HG03521 (cell line): ENCODE data around the gene BEAN1.
A peak's percentile ranks its signal among the peaks of the same experiment; 100 is the strongest.
"Not testable (repeated sequence)": the region's sequence is repeated elsewhere in the genome, so short reads cannot be mapped to it uniquely, and the experiment has no call there.

Source experiments
- ATAC-seq: cut with Tn5 transposase; IDR thresholded peaks from one replicate; pipeline ENCODE4 v1.9.1; 2021; ENCODE audit warnings: mild to moderate bottlenecking, moderate library complexity; ENCODE audit not compliant: unreplicated experiment

BEAN1 gene

DNA sequence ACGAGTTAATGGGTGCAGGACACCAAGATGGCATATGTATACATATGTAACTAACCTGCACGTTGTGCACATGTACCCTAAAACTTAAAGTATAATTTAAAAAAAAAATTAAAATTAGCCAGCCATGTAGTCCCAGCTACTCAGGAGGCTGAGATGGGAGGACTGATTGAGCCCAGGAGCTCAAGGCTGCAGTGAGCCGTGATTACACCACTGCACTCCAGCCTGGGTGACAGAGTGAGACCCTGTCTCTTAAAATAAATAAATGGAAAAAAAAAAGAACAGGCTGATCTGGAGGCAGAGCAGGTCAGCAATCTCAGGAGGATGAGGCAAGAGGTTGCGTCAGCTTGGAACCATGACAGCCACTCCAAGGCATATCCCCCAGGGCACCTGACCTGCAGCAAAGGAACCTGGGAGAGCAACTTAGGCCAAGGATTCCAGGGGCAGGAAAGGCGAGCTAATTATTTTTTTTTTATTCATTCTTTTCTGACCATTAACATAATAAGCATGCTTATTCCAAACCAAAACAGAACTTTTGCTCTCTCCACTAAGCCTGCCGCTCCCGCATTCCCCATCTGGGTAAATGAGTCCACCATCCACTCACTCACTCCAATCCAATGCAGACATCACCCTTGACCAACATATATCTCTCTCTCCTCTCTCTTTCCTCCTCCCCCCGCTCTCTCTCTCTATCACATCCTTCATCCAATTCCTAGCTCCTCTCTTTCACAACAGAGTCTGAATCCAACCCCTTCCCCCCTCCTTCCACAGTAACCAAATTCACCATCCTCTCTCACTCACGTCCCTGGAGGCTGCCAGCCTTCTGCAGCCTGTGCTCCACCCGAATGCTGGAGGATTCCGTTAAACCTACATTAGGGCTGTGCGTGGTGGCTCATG, 75.2 kb downstream of the BEAN1 start:
- no peak for ATAC-seq

DNA sequence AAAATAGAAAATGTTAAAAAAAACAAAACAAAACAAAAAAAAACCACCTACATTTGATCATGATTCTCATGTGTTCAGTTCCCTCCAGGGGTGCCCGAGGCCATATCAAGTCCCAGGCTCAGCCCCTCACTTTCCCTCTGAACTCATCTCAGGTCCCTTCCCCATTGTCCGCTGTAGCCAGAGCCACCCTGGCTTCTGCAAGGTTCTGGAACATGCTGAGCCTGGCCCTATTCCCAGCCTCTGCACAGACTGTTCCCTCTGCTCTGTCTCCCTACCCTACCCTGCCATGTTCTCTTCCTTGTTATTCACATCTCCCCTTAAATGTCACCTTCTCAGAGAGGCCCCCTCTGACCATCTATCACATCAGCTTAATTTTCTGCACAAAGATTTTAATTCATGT, 75.9 kb downstream of the BEAN1 start:
- no peak for ATAC-seq

DNA sequence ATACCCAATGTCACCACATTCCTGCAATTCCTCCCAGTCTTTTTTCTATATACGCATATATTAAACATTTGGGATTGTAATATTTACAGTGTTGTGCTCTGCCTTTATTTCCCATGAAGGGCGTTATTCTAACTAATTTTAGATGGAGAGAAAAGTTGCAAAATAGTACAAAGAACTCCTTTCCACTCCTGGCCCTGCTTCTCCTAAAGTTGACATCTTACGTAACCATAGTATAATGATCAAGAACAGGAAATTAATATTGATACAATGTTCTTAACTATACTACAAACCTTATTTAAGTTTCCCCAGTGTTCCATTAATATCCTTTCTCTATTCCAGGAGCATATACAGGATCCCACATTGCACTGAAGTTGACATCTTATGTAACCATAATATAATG, 76.5 kb downstream of the BEAN1 start:
- ATAC-seq, result no peak

DNA sequence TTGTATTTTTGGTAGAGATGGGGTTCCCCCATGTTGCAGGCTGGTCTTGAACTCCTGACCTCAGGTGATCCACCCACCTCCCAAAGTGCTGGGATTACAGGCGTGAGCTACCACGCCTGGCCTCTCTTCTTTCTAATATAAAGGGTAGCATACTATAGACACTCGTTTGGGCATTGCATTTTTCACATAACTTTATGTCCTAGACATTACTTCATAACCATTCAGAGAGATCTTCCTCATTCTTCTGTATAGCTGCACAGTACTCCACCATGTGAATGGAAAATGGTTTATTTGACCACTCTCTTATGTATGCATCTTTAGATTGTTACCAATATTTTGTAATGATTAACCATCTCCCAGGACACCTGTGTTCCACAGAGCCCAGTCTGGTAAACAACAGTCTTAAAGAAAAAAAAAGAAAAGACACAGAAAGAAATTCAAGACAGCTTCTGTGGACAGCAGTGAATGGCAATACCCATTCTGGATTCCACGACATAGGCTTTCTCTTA, 80.7 kb downstream of the BEAN1 start:
- no peak for ATAC-seq

DNA sequence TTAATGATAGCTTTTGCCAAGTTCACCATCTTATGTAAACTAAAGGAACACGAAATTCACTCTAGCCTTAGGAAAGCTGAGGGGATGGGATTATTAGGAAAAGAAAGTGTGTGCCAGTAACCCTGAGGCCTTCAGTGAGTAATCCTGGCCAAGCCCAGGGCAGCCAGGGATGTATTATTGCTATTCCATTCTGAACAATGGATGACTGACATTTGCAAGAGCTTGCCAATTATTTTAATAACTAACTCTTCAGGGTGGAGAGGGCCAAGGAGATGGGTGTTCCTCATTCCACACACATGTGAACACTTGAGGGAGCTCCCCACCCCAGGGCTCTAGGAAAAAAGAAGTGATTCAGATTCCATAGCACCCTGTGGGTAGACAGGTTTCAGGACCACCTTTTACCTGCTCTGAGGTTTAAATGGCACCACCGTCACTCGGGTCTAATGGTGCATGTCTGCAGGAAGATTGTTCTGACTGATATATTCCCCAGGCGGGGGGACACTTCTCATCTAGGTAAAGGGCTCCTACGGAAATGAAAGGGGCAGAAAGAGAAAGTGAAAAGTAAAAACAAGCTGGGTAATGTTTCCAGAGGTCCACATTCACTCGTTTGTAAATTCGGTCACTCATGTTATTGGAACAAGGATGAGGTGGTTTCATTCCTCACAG, 81.3 kb downstream of the BEAN1 start:
- no peak for ATAC-seq

DNA sequence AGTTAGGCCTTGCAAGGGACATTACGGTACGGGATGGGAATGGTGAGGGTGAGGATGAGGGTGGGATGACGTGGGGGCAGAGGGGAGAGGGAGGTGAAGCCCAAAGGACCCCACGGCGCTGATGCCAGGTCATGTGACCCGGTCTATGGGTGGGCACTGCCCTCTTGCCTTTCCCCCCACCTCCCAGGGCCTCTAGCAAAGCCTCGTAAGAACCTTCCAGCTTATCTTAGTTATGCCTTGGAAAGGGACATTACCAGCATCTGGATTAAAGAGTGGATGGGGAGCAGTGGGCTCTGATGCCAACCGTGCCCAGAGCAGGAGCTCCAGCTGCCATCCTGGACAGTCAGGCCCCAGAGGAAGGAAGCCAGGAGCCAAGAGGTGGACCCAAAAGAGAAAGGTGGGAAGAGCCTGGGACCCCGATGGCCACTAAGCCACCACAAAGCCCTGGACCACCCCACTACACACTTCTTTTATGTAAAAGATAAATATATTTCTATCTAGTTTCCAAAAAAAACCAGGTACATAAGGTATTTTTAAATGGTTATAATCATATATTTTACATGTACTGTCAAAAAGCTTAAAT, 81.9 kb downstream of the BEAN1 start:
- no peak for ATAC-seq

DNA sequence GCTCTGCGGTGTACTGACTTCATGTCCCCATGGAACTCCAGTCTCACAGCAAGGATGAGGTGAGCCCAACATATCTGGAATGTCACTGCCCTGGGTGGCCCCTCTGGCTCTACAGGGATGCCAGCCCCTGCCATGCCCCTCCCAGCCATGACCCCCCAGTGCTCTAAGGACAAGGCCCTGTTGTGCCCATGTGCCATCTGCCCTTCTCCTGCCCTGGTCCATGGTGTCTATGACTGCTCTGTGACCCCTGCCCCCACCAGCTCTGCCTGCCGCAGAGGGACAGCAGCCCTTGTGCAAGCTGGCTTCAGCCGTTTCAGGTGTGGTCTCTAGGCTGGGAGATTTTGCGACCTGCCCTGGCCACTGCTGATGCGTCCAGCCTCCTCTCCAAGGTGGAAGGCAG, 82.5 kb downstream of the BEAN1 start:
- ATAC-seq, result no peak

DNA sequence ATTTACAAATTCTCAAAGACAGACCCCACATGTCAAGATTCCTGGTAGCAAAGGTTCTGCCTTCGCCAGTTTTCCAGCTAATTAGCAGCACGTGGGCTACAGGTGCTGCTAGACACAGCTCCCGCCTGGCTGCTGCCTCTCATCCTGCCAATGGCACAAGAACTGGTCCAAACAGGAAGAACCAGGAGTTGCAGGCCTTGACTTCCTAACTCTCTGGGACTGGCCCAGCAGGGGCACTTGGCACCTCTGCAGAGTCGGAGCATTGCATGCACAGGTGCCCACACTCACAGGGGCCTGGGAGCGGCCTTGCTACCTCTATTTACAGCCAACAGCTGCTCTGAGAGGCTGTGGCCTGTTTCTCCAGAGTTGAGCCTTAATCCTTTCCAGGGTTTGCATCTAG, 83.2 kb downstream of the BEAN1 start:
- ATAC-seq, result no peak

DNA sequence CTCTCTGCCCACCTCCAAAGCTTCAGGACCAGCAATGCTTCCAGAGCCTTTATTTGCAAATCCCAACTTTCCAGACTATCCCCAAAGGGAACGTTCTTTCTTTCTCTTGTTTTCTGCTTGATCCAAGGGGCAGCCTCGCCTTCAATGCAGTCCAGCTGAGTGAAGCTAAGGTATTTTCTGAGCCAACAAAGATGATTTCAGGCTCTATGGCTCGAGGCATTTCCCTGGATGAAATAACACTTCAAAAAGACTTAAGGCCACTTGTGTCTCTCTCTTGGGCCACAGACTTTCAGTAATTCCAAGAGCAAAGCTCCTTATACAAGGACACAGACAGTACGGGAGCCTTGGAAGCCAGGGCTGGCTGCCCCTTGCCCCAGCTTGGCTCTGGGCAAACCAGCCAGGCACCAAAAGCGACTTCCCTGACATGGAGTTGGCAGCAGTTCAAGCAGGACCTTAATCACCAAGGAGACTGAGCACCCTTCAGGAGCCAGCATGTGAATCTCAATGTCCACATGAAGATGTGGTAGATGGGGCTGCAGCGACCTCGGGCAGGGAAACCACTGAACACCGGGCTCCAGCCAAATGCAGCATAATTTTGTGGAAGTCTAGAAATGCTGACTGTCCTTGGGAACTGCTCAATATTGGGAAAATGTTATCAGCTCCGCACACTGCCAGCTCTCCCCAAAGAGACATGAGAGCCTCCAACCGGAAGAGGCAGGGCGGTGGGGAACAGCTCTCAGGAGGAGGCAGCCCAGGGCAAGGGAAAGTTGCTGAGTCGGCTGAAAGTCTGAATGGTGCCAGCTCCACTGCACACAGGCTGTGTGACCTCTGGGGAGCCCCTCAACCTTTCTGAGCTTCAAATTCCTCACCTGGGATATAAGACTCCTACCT, 83.9 kb downstream of the BEAN1 start:
- ATAC-seq, result no peak

DNA sequence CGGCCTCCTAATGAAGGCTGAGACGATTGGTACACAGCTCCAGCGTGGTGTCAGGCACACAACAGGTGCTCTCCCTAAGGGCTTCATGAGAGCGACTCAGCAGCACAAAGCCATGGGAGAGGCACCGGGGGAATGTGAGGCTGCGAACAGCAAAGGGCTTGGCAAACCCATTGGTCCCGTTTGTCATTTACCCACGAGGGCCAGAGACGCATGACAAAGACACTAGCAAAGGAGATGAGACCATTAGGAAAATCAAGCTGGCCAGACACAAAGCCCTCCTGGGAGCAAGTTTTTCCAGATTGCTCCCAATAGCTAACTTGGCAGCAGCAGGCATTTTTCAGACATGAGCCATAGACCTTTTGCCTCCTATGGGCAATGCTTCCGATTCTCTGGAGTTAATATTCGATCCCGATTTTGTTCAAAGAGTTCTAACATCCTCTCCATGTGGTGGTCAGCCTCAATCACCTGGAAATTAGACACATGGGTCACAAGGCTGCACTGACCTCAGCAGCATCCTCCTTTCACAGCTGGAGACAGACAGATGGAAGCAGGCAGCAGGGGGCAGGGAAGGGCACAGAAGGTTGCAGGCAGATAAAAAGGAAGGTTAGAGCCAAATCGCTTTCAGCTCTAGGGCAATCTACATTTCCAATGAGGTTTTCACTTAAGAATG, 84.6 kb downstream of the BEAN1 start:
- ATAC-seq, result no peak

DNA sequence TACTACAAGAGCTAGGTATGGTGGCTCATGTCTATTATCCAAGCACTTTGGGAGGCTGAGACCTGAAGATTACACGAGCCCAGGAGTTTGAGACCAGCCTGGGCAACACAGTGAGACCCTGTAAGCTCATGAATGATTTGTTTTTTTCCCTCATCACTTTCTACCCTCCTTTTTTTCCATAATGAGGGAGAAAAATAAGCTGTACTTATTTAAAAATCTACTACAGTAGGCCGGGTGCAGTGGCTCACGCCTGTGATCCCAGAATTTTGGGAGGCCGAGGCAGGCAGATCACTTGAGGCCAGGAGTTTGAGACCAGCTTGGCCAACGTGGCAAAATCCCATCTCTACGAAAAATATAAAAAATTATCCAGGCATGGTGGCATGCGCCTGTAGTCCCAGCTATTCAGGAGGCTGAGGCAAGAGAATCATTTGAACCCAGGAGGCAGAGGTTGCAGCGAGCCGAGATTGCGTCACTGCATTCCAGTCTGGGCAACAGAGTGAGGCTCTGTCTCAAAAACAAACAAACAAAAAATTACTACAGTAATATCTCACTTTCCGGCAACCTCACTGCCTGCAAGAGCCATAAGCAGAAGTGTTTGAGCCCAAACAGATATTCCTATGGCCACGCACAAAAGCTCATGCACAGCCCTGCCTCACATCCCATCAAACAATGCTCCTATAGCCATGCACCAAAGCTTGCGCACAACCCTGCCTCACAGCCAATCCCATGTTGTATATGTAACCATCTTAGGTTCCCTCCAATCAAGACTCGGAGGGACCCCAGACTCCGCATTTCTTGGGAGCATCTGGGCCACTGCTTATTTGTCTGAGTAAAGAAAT, 85.4 kb downstream of the BEAN1 start:
- ATAC-seq, result no peak

DNA sequence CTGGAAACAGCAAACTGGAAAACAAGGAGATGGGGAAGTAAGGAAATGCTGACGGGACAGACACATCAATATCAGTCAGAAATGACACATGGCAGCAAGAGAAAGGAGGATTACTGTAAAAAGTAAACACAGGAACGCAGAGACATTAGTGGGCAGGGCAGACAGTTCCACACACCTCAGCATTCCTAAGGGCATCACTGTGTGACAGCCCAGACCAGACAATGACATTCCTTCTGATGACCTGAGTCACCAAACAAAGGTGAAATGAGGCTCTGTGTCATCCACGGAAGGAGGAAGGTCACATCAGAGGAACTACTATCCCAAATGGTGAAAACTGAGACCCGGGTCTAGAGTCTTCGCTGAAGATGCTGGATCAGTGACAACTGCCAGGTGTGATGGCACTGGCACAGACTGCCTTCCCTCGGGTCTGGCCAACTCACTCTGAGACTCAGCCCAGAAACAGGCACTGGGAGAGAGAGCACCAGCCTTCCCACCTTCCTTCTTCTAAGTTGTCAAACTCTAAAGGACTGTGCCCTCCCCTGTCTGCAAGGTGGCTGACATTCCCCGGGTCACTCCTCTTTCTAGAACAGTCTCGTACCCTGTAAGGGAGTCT, 86.1 kb downstream of the BEAN1 start:
- no peak for ATAC-seq

DNA sequence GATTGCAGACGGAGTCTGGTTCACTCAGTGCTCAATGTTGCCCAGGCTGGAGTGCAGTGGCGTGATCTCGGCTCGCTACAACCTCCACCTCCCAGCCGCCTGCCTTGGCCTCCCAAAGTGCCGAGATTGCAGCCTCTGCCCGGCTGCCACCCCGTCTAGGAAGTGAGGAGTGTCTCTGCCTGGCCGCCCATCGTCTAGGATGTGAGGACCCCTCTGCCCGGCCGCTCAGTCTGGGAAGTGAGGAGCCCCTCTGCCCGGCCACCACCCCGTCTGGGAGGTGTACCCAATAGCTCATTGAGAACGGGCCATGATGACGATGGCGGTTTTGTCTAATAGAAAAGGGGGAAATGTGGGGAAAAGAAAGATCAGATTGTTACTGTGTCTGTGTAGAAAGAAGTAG, 87.3 kb downstream of the BEAN1 start:
- ATAC-seq, result not testable (repeated sequence)

DNA sequence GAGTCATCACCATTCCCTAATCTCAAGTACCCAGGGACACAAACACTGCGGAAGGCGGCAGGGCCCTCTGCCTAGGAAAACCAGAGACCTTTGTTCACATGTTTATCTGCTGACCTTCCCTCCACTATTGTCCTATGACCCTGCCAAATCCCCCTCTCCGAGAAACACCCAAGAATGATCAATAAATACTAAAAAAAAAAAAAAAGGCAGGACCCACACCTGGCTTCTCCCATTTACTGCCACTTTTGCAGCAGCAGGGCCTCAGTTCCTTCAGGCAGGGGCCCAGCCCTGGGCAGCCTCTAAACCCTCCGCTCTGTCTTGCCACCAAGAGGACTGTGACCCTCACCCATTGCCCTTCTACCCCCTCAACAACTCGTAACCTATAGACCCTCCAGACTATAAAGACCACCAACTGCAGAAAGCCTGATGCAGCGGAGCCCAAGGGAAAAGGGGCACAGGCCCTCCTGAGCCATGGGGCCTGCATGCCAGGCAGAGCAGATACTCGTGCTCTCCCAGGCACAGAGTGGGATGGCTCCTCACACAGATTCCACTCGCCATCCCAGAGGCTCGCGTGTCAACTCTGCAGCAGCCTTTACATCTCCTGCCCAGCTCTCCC, 88.0 kb downstream of the BEAN1 start:
- not testable (repeated sequence) for ATAC-seq

DNA sequence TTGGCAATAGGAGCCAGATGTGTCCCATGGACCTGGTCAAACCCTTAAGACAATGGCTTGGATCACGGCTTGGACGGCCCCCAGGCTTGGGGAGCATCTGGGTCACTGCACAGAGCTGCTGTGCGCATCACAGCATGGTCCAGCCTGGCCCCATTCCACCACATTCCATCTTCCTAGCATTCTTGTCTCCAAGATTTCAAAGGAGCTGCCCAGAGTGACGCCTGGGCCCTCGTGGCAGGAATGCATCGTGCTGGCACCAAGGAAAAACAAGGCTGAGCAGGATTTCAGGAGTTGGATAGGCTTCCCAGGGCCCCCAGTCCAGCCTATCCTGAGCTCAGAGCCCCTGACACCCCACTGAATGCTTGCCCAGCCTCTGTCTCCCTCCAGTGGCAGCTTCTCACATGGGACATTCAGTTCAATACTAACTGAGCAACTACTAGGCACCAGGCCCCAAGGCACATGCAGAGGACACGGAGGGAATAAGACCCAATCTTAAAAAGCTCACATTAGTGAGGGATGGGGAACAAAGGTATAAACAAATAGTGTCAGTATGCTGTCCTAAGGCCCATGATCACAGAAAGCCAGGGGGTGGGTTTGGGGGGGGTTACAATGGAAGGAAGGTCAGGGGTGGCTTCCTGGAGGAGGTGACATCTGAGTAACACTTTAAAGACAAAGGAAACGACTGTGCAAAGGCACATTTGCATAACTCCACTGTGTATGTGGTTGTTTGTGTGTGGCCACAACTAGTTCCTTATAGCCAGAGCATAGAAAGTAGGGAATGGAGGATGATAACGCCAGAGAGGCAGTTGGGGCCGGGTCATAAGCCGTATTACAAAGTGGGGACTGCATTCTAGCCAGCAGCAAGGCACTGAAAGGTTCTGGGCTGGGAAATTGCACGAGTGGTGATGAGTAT, 88.8 kb downstream of the BEAN1 start:
- ATAC-seq, result no peak

DNA sequence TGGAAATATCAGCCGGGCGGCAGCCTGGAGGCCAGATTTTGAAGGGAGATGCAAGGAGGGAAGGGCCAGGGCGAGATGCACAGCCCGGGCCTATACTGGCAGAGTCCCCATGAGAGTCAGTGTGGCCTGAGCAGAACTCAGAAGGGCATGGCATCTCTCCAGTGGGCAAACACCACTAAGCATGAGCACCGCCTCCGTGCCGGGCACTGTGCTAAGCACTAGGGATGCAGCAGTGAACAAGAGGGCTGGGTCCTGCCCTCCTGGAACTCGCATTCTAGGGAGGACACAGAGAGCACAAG, 89.4 kb downstream of the BEAN1 start:
- no peak for ATAC-seq

DNA sequence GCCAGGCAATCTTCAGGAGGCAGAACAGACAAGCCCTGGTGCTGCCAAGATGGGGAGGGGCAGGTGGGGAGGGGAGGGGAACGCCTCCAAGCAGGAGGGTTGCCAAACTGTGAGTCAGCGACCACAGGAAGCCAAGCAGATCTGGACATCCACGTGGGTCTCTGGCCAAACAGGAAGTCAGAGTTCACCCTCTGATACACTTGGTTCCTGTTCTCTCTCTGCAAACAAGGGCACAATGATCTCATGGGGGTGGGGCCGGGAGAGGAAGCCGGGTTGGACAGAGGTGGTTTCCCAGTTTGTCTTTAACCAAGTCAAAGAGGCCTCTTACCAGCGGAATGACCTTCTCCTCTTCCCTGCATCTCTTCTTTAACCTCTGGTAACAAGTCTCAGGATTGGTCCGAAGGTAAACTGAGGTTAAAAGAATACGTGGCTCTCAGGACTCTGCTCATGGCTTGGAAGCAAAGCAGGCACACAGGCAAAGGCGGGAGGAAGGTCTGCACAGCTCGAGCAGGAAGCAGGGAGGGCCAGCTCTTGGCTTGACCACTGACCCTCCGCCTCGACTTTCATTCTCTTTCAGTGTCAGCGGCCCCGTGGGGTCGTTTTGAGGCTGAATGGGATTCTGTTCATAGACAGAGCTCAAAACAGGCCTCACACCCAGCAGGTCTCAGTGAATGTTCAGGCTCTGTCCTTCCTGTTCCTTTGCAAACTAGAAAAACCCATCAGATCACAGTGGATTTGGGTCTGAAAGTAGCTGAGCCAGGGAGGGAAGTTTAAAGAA, 89.9 kb downstream of the BEAN1 start:
- ATAC-seq, result peak; percentile 96
